GM12892 (cell line): ENCODE measurements around the gene CLDN15. TPM values are rescaled to one million over a fixed set of nuclear protein-coding genes. Genes with fewer than 3 reads are reported as not detected.
"Not testable (repeated sequence)": the region's sequence is repeated elsewhere in the genome, so short reads cannot be mapped to it uniquely, and the experiment has no call there.

Experiments
- DNase-seq: peaks from one replicate; pipeline ENCODE4 v3.0.0; 2011; ENCODE audit not compliant: insufficient read length
- FAIRE-seq: peaks from 2 replicates; lab custom pipeline; 2011; peaks lifted over from hg19 to GRCh38; lab: Jason Lieb, UNC
- POLR2A ChIP-seq: IDR thresholded peaks from 2 replicates; pipeline ENCODE4 v1.6.1; 2011; ENCODE audit warnings: low read depth, low read length, control low read depth
- POLR2AphosphoS5 ChIP-seq: IDR thresholded peaks from 2 replicates; pipeline ENCODE4 v1.6.1; 2011; ENCODE audit warnings: low read depth, low read length, control low read depth
- TAF1 ChIP-seq: IDR thresholded peaks from 2 replicates; pipeline ENCODE4 v1.6.1; 2011; ENCODE audit warnings: low read depth, mild to moderate bottlenecking, control low read depth, low read length, borderline replicate concordance
- polyA plus RNA-seq: library from polyadenylated mRNA; unstranded; fragments of >200 nt; gene quantifications from one replicate; pipeline ENCODE4 v1.2.1, GENCODE V29; 2012; ENCODE audit warnings: missing spikeins, inconsistent platforms; ENCODE audit not compliant: missing spikeins

Gene CLDN15, protein sequence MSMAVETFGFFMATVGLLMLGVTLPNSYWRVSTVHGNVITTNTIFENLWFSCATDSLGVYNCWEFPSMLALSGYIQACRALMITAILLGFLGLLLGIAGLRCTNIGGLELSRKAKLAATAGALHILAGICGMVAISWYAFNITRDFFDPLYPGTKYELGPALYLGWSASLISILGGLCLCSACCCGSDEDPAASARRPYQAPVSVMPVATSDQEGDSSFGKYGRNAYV
- polyA plus RNA-seq, result 4.5 TPM

DNA sequence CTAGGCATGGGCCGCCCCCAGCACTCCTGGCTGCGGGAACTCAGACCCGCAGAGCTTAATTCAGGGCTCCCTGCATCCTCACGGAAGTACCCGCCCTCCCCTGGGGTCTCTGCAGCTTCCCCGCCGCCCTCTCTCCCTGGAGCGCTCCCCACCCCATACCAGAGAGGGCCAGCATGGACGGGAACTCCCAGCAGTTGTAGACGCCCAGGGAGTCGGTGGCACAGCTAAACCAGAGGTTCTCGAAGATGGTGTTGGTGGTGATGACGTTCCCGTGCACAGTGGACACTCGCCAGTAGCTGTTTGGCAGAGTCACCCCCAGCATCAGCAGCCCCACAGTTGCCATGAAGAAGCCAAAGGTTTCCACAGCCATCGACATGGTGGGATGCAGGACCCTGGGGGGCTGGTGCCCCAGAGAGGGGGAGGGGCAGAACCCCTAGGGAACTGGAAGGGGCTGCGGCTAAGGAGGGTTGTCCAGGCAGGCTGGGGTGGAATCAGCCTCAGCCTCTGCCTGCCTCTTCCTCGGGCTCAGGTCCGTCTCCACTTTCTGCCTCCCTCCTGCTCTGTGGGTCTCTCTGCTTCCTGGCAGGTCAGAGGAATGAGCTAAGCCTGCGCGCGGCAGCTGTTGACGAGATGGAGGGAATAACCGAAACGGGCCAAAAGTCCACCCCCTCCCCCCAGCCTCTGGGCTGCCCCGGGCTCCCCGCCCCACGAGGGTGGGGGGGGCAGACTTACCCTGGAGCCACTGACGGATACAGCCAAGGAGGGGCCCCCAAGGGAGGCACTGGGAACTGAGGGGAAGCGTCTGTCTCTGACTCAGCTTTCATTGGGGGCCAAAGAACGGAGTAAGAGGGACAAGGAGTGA is at the start of gene CLDN15:
Gene CLDN15 (minus strand): TSS at position 597 of the 862 bp plus-strand sequence. CDS start 221 bp downstream, at position 376.
- TF ChIP-seq POLR2AphosphoS5, result no peak
- TF ChIP-seq POLR2A, result no peak
- no peak for TF ChIP-seq TAF1
- DNase-seq (no peak), FAIRE-seq (no peak)

DNA sequence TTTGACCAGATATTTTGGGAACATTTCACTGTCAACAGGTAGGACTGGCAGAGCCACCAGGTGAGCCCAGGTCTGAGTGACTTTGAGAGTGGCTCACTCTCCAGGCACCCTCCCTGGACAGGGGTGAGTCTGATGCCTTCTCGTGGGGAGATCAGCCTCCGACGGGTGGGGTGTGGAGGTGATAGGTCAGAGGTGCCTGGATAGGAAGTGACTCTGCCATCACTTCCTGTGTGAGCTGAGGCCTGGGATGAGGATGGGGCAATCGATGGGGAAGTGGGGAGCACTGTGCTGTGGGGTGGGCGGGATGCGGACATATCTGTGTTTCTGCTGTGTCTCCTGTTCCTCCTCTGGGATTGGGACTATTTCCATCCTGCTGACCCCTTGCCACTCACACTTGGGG is 49.4 kb upstream of the CLDN15 start:
- no peak for TF ChIP-seq POLR2AphosphoS5
- no peak for DNase-seq
- no peak for FAIRE-seq

DNA sequence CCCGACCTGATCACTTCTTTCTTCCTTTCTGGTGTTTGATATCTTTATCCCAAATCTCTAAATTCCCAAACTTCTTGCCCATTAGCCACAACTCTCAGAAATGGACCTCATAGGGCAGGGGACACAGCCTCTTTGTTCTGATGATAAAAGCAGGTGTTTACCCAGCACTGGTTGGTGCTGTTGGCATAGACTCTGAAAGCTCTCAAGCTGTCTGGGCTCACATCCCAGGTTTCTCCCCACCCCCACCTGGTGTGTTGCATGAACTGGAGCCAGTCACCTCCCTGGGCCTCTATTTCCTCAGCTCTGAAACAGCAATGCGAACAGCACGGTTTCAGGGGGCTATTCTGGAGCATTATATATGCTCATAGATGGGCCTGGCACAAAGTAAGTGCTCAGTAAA is 48.3 kb upstream of the CLDN15 start:
- not testable (repeated sequence) for FAIRE-seq, DNase-seq

GRCh38 chr7:101285171-101285570 is 47.6 kb upstream of the CLDN15 start:
- TF ChIP-seq POLR2A (no peak), TAF1 (no peak), POLR2AphosphoS5 (no peak)
- DNase-seq (no peak), FAIRE-seq (no peak)

- not testable (repeated sequence) for FAIRE-seq, DNase-seq
These were observed 43.3 kb upstream of the CLDN15 start for GRCh38 chr7:101280912-101281311.

- no peak for FAIRE-seq
- no peak for TF ChIP-seq POLR2AphosphoS5
- no peak for TF ChIP-seq TAF1
- TF ChIP-seq POLR2A, result no peak
- DNase-seq, result no peak
These were observed 41.1 kb upstream of the CLDN15 start for GRCh38 chr7:101278461-101279292.

DNA sequence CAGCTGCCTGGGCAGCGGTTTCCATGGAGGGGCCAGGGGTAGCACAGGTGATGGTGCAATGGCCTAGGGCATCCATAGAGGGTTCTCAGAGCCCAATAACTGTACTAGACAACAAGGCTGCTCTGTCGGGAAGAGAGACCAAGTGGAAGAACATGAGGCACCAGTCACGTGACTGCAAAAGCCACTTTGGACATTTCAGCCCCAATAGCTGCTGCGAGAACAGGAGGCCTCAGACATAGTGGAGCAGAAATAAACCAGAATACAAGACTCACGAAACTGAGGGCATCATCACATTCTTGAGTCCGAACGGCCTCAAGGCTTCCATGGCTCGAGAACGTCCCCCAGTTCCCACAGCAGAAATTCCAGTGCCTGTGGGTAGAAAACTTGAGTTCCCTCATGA is 39.6 kb upstream of the CLDN15 start:
- DNase-seq, result no peak
- TF ChIP-seq TAF1 (no peak), POLR2AphosphoS5 (no peak), POLR2A (no peak)
- FAIRE-seq, result no peak

DNA sequence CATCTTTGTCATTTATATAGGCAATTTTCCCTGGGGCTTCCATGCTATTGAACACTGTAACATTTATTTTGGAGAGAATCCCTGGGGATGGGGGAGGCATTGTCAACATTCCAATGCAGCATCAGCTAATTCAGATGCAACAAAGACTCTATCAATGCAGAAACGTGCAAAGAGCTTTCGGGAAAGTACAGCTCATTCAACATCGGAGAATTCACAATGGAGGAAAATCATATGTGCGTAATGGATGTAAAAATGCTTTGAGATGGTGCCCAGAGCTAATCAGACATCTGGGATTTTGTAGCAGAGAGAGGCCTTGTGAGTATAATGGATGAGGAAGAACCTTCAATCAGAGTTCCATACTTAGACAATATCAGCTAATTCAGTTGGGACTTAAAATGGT is 35.6 kb upstream of the CLDN15 start:
- no peak for FAIRE-seq
- DNase-seq, result no peak
- TF ChIP-seq POLR2AphosphoS5 (no peak), POLR2A (no peak), TAF1 (no peak)

GRCh38 chr7:101271021-101271420 is 33.4 kb upstream of the CLDN15 start:
- DNase-seq (no peak), FAIRE-seq (no peak)
- TF ChIP-seq POLR2AphosphoS5 (no peak), POLR2A (no peak), TAF1 (no peak)

- DNase-seq (no peak), FAIRE-seq (no peak)
- TF ChIP-seq POLR2AphosphoS5 (no peak), POLR2A (no peak), TAF1 (no peak)
These were observed 32.1 kb upstream of the CLDN15 start for GRCh38 chr7:101269664-101270063.

- no peak for DNase-seq
- TF ChIP-seq POLR2AphosphoS5 (no peak), TAF1 (no peak), POLR2A (no peak)
- no peak for FAIRE-seq
These were observed 28.3 kb upstream of the CLDN15 start for GRCh38 chr7:101265622-101266516.

- peak; percentile 17 for FAIRE-seq
These were observed 26.6 kb upstream of the CLDN15 start for GRCh38 chr7:101264102-101264706.

More at GRCh38 chr7:101264102-101264706, 26.6 kb upstream of the CLDN15 start:
- not testable (repeated sequence) for DNase-seq
